GM12873 (cell line): Measurements from ENCODE around the gene GREB1L.

ENCODE experiments used
- CTCF ChIP-seq: IDR thresholded peaks from 2 replicates; pipeline ENCODE4 v1.5.1; 2012; ENCODE audit warnings: low read depth, mild to moderate bottlenecking, moderate library complexity, low read length, control low read depth; ENCODE audit not compliant: insufficient read depth; ENCODE audit errors: missing control alignments

GREB1L gene

GRCh38 chr18:21242141-21242779 is at the start of gene GREB1L:
GREB1L (plus strand) TSS chr18:21242232; CDS start chr18:21383519, 141,287 bp downstream.
- TF ChIP-seq CTCF: peak; percentile 6

DNA sequence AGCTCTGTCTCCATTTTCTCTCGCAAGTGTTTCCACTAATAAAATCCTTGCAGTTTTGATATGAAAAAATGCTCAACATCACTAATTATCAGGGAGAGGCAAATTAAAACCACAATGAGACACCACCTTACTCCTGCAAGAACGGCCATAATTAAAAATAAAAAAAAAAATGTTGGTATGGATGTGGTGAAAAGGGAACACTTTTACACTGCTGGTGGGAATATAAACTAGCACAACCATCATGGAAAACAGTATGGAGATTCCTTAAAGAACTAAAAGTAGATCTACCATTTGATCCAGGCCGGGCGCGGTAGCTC is 49.8 kb upstream of the GREB1L start:
- no peak for TF ChIP-seq CTCF

DNA sequence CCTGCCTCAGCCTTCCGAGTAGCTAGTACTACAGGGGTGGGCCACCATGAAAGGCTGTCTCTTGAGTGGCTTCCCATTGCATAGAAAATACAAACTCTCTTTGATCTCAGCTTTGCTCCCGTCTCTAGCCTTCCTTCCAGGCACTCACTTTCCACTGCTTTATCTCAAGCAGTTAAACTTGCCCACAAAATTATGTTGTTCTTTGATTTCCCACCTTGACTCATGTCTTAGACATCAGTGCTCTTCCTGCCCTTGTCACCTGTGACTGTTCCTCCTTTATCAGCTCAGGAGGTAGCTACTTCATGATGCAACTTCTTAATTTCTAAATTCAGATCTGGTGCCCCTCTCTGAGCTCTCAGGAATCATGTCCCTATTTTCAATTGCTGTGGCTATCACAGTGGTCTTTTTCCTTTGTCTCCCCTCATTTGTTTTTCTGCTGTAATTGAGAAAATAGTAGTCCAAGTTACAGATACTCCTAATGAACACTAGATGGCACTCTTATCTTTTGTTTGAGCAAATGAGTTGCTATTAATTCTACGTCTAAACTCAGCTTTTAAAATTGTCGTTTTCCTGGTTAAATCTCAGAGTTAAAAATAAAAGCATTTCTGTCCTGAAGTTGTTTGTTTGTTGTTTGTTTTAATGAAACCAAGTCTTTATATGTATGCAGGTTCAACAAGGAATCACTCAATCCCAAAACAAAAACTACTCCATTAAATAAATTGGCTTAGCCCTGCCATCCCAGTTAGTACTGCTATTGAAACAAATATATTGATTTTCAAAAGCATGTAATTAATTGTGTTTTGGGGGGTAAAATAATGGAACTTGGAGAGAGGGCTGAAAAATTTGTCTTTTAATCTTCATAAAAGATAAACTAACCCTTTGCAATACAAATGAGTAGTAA is 46.9 kb upstream of the GREB1L start:
- TF ChIP-seq CTCF: peak; percentile 60

DNA sequence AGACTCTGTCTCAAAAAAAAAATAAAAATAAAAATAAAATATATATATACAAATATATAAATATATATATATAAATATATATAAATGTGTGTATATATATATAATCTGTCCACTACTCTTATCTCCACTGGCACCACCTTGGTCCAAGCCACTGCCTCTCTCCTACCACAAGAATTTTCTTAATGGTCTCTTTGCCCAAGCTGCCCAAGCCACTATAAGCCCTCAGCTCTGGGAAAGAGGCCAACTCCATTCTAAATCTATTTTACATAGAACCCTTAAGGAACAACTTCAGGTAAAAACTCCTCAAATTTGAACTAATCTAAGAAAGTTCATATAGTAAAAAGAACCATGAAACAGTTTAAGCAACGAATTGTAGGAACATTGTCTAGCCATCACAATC is 45.6 kb upstream of the GREB1L start:
- TF ChIP-seq CTCF: no peak

GRCh38 chr18:21203126-21203525 is 38.9 kb upstream of the GREB1L start:
- no peak for TF ChIP-seq CTCF

DNA sequence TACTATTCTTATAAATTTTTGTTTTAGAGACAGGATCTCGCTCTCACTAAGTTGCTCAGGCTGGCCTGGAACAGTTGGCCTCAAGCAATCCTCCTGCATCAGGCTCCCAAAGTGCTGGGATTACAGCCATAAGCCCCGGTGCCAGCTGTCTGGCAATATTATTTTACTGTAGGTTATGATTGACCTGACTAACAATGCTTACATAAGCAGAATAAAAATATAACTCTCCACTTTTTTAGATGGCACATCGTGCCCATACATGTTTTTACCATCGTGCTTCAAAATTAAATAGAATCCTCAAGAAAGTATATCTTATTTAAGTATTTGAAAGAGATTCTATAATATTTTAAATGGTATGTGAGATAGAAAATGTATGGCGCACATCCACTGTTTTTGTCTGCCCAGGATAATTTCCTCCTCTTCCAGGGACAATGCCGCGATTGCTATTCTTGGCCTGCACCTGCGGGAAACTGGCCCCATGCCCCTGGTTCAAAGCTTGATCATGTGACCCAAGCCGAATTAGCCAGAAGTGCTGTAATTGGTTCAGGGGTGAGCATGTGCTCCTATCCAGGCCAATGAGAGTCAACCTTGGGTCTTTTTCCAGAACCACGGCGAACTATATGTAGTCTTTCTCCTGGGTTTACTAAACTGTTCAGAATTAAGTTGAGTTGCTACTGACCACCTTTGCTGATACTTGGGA is 38.3 kb upstream of the GREB1L start:
- no peak for TF ChIP-seq CTCF

- TF ChIP-seq CTCF: no peak
These were observed 36.3 kb upstream of the GREB1L start for GRCh38 chr18:21205695-21206094.
